GM23338 (cell line): ENCODE results near the gene OPRD1. TPM values are rescaled to one million over a fixed set of nuclear protein-coding genes. Genes with fewer than 3 reads are reported as not detected.

Source experiments
- ATAC-seq: fragments of 200-7000 bp; cut with Tn5 transposase; 3 replicates; pipeline ENCODE4 v1.9.1; 2020
- DNase-seq: peaks from one replicate; pipeline ENCODE4 v3.0.0-alpha.2; 2015; ENCODE audit warnings: low spot score
- H2AFZ ChIP-seq: fragments of 200-600 bp; sonication (generic); 2 replicates; pipeline ENCODE4 v1.8.0; 2016; ENCODE audit warnings: antibody characterized with exemption, mild to moderate bottlenecking, moderate library complexity
- H3F3A ChIP-seq: fragments of 200-600 bp; sonication (generic); replicated peaks from 2 replicates; pipeline ENCODE4 v1.8.0; 2017; ENCODE audit warnings: antibody characterized with exemption, mixed run types, low read depth
- H3K27ac ChIP-seq: fragments of 200-600 bp; sonication (generic); 2 replicates; pipeline ENCODE4 v1.6.1; 2016; ENCODE audit warnings: low read depth
- H3K27me3 ChIP-seq: fragments of 200-600 bp; sonication (generic); 2 replicates; pipeline ENCODE4 v1.8.0; 2016; ENCODE audit warnings: mild to moderate bottlenecking, mixed run types, moderate library complexity; ENCODE audit not compliant: insufficient read depth
- H3K36me3 ChIP-seq: fragments of 200-600 bp; sonication (generic); 2 replicates; pipeline ENCODE4 v1.8.0; 2016; ENCODE audit warnings: mild to moderate bottlenecking; ENCODE audit not compliant: insufficient read depth
- H3K4me1 ChIP-seq: fragments of 200-600 bp; sonication (generic); 2 replicates; pipeline ENCODE4 v1.8.0; 2016; ENCODE audit warnings: mild to moderate bottlenecking, moderate library complexity; ENCODE audit not compliant: insufficient read depth
- H3K4me2 ChIP-seq: fragments of 200-600 bp; sonication (generic); 2 replicates; pipeline ENCODE4 v1.7.1; 2017; ENCODE audit warnings: mixed run types
- H3K4me3 ChIP-seq: fragments of 200-600 bp; sonication (generic); 2 replicates; pipeline ENCODE4 v1.6.1; 2016; ENCODE audit warnings: mixed run types
- H3K79me2 ChIP-seq: fragments of 200-600 bp; sonication (generic); replicated peaks from 2 replicates; pipeline ENCODE4 v1.8.0; 2017; ENCODE audit warnings: mild to moderate bottlenecking; ENCODE audit not compliant: insufficient read depth
- H3K9me2 ChIP-seq: fragments of 200-600 bp; sonication (generic); 2 replicates; pipeline ENCODE4 v1.8.0; 2017; ENCODE audit not compliant: insufficient read depth
- H4K20me1 ChIP-seq: fragments of 200-600 bp; sonication (generic); replicated peaks from 2 replicates; pipeline ENCODE4 v1.8.0; 2017; ENCODE audit warnings: mild to moderate bottlenecking; ENCODE audit not compliant: insufficient read depth
- H3K27ac Mint-ChIP-seq: 2 replicates; pipeline ENCODE4 v1.8.0; 2020; ENCODE audit warnings: inconsistent platforms, mild to moderate bottlenecking, moderate library complexity, mixed read lengths
- H3K27me3 Mint-ChIP-seq: 3 replicates; pipeline ENCODE4 v1.8.0; 2022; ENCODE audit warnings: low read depth, mild to moderate bottlenecking, moderate library complexity, mixed read lengths, inconsistent platforms; ENCODE audit not compliant: insufficient read depth, poor library complexity
- H3K36me3 Mint-ChIP-seq: 3 replicates; pipeline ENCODE4 v1.8.0; 2021; ENCODE audit warnings: low read depth, mild to moderate bottlenecking, inconsistent platforms, moderate library complexity, mixed read lengths
- H3K4me1 Mint-ChIP-seq: 3 replicates; pipeline ENCODE4 v1.8.0; 2020; ENCODE audit warnings: mild to moderate bottlenecking, inconsistent platforms, mixed read lengths
- H3K4me3 Mint-ChIP-seq: 3 replicates; pipeline ENCODE4 v1.8.0; 2021; ENCODE audit warnings: moderate library complexity, mild to moderate bottlenecking, inconsistent platforms, mixed read lengths
- H3K9me3 Mint-ChIP-seq: 3 replicates; pipeline ENCODE4 v1.8.0; 2020; ENCODE audit warnings: moderate library complexity, mild to moderate bottlenecking, inconsistent platforms, mixed read lengths
- CREB1 ChIP-seq: fragments of 250-450 bp; sonication (Bioruptor Pico); IDR thresholded peaks from 2 replicates; pipeline ENCODE4 v1.5.0; 2020; ENCODE audit warnings: low read depth, mild to moderate bottlenecking, moderate library complexity
- CTCF ChIP-seq, 2 experiments: fragments of 200-600 bp in 1 of 2; sonication (generic) in 1 of 2; conservative IDR thresholded peaks; 2 replicates each; pipeline versions ENCODE4 v1.5.1 to v1.6.1; 2016 to 2017; ENCODE audit warnings: antibody characterized with exemption in 2 of 2, low read depth in 2 of 2, mild to moderate bottlenecking in 2 of 2, moderate library complexity in 1 of 2
- ETS1 ChIP-seq: IDR thresholded peaks from 2 replicates; pipeline ENCODE4 v1.6.1; 2016; ENCODE audit warnings: antibody characterized with exemption
- EZH2phosphoT487 ChIP-seq: fragments of 200-600 bp; sonication (generic); IDR thresholded peaks from one replicate; pipeline ENCODE4 v1.8.1; 2018; ENCODE audit warnings: antibody characterized with exemption; ENCODE audit not compliant: unreplicated experiment
- REST ChIP-seq: IDR thresholded peaks from one replicate; pipeline ENCODE4 v1.6.1; 2018; ENCODE audit warnings: antibody characterized with exemption; ENCODE audit not compliant: unreplicated experiment
- STAT1 ChIP-seq: IDR thresholded peaks from one replicate; pipeline ENCODE4 v1.6.1; 2016; ENCODE audit warnings: antibody characterized with exemption; ENCODE audit not compliant: unreplicated experiment
- polyA plus RNA-seq: library from polyadenylated mRNA; unstranded; fragments of >200 nt; fragmentation: Nextera tagmentation; extraction: Ambion mirVana; gene quantifications from 2 replicates; pipeline ENCODE4 v1.2.1, GENCODE V29; 2016
- total RNA-seq: library from RNA; depleted of rRNA; stranded (reverse); fragments of >200 nt; shearing (Covaris generic); gene quantifications from 2 replicates; pipeline ENCODE4 v1.2.3, GENCODE V29; 2014

The OPRD1 gene
- total and polyA plus RNA-seq, 2 experiments from 2014 or later, result 0.55 to 2.3 TPM

GRCh38 chr1:28882009-28882628, 70.1 kb downstream of the OPRD1 start:
- H3K4me2 ChIP-seq, result no peak overlapping the region

More at GRCh38 chr1:28882009-28882628, 70.1 kb downstream of the OPRD1 start:
- Mint-ChIP-seq H3K4me1 (peaks cover 44% of the 10 kb centered on the region), H3K36me3 (no peaks in the 10 kb centered on the region), H3K9me3 (no peaks in the 10 kb centered on the region; the same call in 2 of the 3 replicates), H3K27ac (no peak overlapping the region), H3K27me3 (peaks cover 31% of the 10 kb centered on the region), H3K4me3 (no peak overlapping the region)
- Histone ChIP-seq H3K9me2 (no peaks in the 10 kb centered on the region), H4K20me1 (no peaks in the 10 kb centered on the region), H3K4me3 (no peak overlapping the region), H3K36me3 (no peaks in the 10 kb centered on the region), H3K27ac (no peak overlapping the region), H3K79me2 (no peaks in the 10 kb centered on the region), H2AFZ (peak overlapping the region; percentile 75; the same call in 1 of the 2 replicates), H3K4me1 (peaks cover 34% of the 10 kb centered on the region), H3K27me3 (0 out of 2 replicates have a peak, but pooled peaks cover 4% of the 10 kb centered on the region), H3F3A (peaks cover 11% of the 10 kb centered on the region)
- TF ChIP-seq REST (no peak), CTCF (conservative IDR thresholded peaks at IDR 0.05; ENCODE audit: low read depth in 2 of 2) (peak; percentile 87 to 100), CREB1 (CRISPR knock-in tag) (0 out of 2 replicates have a peak, but pooled peaks have one; percentile 29), STAT1 (no peak), EZH2phosphoT487 (no peak), ETS1 (0 out of 2 replicates have a peak, but pooled peaks have one; percentile 31)
- ATAC-seq (peak; percentile 63), DNase-seq (peak; percentile 98)
